Stimulated activated CD8-positive, alpha-beta memory T cell treated with anti-CD3 and anti-CD28 coated beads, Interleukin-7, amount 100 ng/mL, for 48 hours (primary cell): ENCODE results near the gene RRM2.
"Not testable (repeated sequence)": the region's sequence is repeated elsewhere in the genome, so short reads cannot be mapped to it uniquely, and the experiment has no call there.

ENCODE experiments used
- DNase-seq, 2 donors: peaks; one replicate each; pipeline ENCODE4 v3.0.0-alpha.2; 2020; ENCODE audit warnings: low read depth in 1 of 2; ENCODE audit errors: extremely low read depth in 1 of 2

Gene RRM2

GRCh38 chr2:10132043-10132575, 9.6 kb downstream of the RRM2 start:
- no peak for DNase-seq

- DNase-seq: no peak
Measured at GRCh38 chr2:10132596-10132995, 10.1 kb downstream of the RRM2 start.

- DNase-seq: no peak
Measured at GRCh38 chr2:10132996-10133647, 10.6 kb downstream of the RRM2 start.

GRCh38 chr2:10135296-10136089, 13.0 kb downstream of the RRM2 start:
- DNase-seq: no peak

GRCh38 chr2:10136101-10136934, 13.8 kb downstream of the RRM2 start:
- DNase-seq: no peak

- DNase-seq: no peak
Measured at GRCh38 chr2:10137053-10137843, 14.7 kb downstream of the RRM2 start.

- no peak for DNase-seq
Measured at GRCh38 chr2:10139536-10139935, 17.0 kb downstream of the RRM2 start.

- no peak for DNase-seq
Measured at GRCh38 chr2:10140841-10141610, 18.5 kb downstream of the RRM2 start.

- no peak for DNase-seq
Measured at GRCh38 chr2:10141736-10142639, 19.4 kb downstream of the RRM2 start.

- DNase-seq: no peak
Measured at GRCh38 chr2:10142640-10142965, 20.1 kb downstream of the RRM2 start.

- no peak for DNase-seq
Measured at GRCh38 chr2:10144771-10145518, 22.4 kb downstream of the RRM2 start.

GRCh38 chr2:10145519-10146357, 23.2 kb downstream of the RRM2 start:
- DNase-seq: no peak

- DNase-seq: no peak
Measured at GRCh38 chr2:10146366-10147005, 23.9 kb downstream of the RRM2 start.

GRCh38 chr2:10147050-10147660, 24.6 kb downstream of the RRM2 start:
- DNase-seq: not testable (repeated sequence)

- DNase-seq: no peak
Measured at GRCh38 chr2:10148268-10148667, 25.7 kb downstream of the RRM2 start.

- no peak for DNase-seq
Measured at GRCh38 chr2:10149635-10150034, 27.1 kb downstream of the RRM2 start.
